HepG2 (cell line): ENCODE measurements around the gene C22orf39. TPM values are rescaled to one million over a fixed set of nuclear protein-coding genes. Genes with fewer than 3 reads are reported as not detected.

ENCODE experiments used
- ATAC-seq: fragments of 200-7000 bp; cut with Tn5 transposase; 3 replicates; pipeline ENCODE4 v1.9.1; 2020; ENCODE audit warnings: mild to moderate bottlenecking, moderate library complexity
- BruUV-seq: library from RNA; stranded (reverse); fragments of 400-500 nt; replicated peaks from 2 replicates; lab custom pipeline; 2021; lab: Mats Ljungman, UMichigan
- CTCF ChIA-PET: fragments of 300-600 bp; formaldehyde crosslinking; extraction: SDS; loops from one replicate; lab custom pipeline; 2021; ENCODE audit warnings: low total read pairs, inconsistent platforms, low intra/inter-chr PET ratio; lab: Yijun Ruan, JAX
- POLR2A ChIA-PET: fragments of 350-600 bp; sonication (Branson Sonifier 250); formaldehyde crosslinking; loops from one replicate; lab custom pipeline; 2020; ENCODE audit warnings: antibody characterized with exemption, inconsistent platforms; lab: Yijun Ruan, JAX
- DNase-seq: peaks from one replicate; pipeline ENCODE4 v3.0.0-alpha.2; 2015; ENCODE audit warnings: low spot score
- FAIRE-seq: peaks from 3 replicates; lab custom pipeline; 2011; peaks lifted over from hg19 to GRCh38; lab: Jason Lieb, UNC
- H2AFZ ChIP-seq: one replicate; pipeline ENCODE4 v1.6.1; 2011; ENCODE audit warnings: low read length, inconsistent platforms
- H3K27ac ChIP-seq: fragments of 300-600 bp; 3 replicates; pipeline ENCODE4 v1.8.0; 2011; ENCODE audit warnings: mixed run types, mild to moderate bottlenecking, mixed read lengths, low read length, inconsistent platforms; ENCODE audit not compliant: insufficient read depth; ENCODE audit errors: extremely low read length
- H3K27me3 ChIP-seq, 2 experiments: fragments of 200-600 bp in 1 of 2; 2 replicates in 1 of 2; 3 replicates in 1 of 2; pipeline versions ENCODE4 v1.6.0 to v1.8.0; 2011; ENCODE audit warnings: low read length in 2 of 2, mild to moderate bottlenecking in 2 of 2, moderate library complexity in 2 of 2, inconsistent platforms in 1 of 2; ENCODE audit not compliant: insufficient read depth in 2 of 2, control insufficient read depth in 1 of 2
- H3K36me3 ChIP-seq, 2 experiments: fragments of 200-600 bp in 1 of 2; replicated peaks in 1 of 2; 2 replicates in 1 of 2; 3 replicates in 1 of 2; pipeline versions ENCODE4 v1.5.1 to v1.8.0; 2011; ENCODE audit warnings: low read length in 2 of 2, inconsistent platforms in 1 of 2; ENCODE audit not compliant: insufficient read depth in 2 of 2, control insufficient read depth in 1 of 2
- H3K4me1 ChIP-seq: 2 replicates; pipeline ENCODE4 v1.5.1; 2012; ENCODE audit warnings: low read length, inconsistent platforms; ENCODE audit not compliant: insufficient read depth
- H3K4me2 ChIP-seq: 2 replicates; pipeline ENCODE4 v1.6.0; 2011; ENCODE audit warnings: low read depth, low read length, inconsistent platforms
- H3K4me3 ChIP-seq, 3 experiments: fragments of 200-600 bp in 1 of 3; sonication (generic), shearing (Covaris generic) in 1 of 3; replicated peaks in 1 of 3; 2 replicates each; pipeline ENCODE4 v1.5.1; 2011 to 2016; ENCODE audit warnings: low read length in 3 of 3, inconsistent platforms in 2 of 3, low read depth in 2 of 3, mild to moderate bottlenecking in 2 of 3, control low read depth in 1 of 3, mixed read lengths in 1 of 3; ENCODE audit not compliant: insufficient read depth in 1 of 3
- H3K79me2 ChIP-seq: one replicate; pipeline ENCODE4 v1.6.1; 2011; ENCODE audit warnings: low read length, inconsistent platforms; ENCODE audit not compliant: insufficient read depth
- H3K9ac ChIP-seq: 2 replicates; pipeline ENCODE4 v1.6.0; 2011; ENCODE audit warnings: mild to moderate bottlenecking, low read depth, low read length, inconsistent platforms; ENCODE audit not compliant: insufficient read depth
- H3K9me3 ChIP-seq: 2 replicates; pipeline ENCODE4 v1.5.1; 2012; ENCODE audit warnings: mild to moderate bottlenecking, low read length
- H4K20me1 ChIP-seq: 2 replicates; pipeline ENCODE4 v1.6.0; 2011; ENCODE audit warnings: inconsistent platforms, mild to moderate bottlenecking, low read length, moderate library complexity; ENCODE audit not compliant: insufficient read depth
- GZF1 ChIP-seq: sonication (generic); formaldehyde crosslinking; IDR thresholded peaks from 2 replicates; pipeline ENCODE4 v1.5.1; 2020; ENCODE audit warnings: mild to moderate bottlenecking, missing genetic modification reagents
- KDM1A ChIP-seq: IDR thresholded peaks from 2 replicates; pipeline ENCODE4 v1.6.1; 2016; ENCODE audit warnings: missing compliant biosample characterization
- KDM3A ChIP-seq: IDR thresholded peaks from 2 replicates; pipeline ENCODE4 v1.6.1; 2018; ENCODE audit warnings: low read depth, missing compliant biosample characterization
- RAD51 ChIP-seq: fragments of 450-650 bp; IDR thresholded peaks from 2 replicates; pipeline ENCODE4 v1.6.1; 2016; ENCODE audit warnings: borderline replicate concordance
- SMARCC2 ChIP-seq: fragments of 450-650 bp; IDR thresholded peaks from 2 replicates; pipeline ENCODE4 v1.6.1; 2017; ENCODE audit warnings: antibody characterized with exemption, mild to moderate bottlenecking
- SMYD3 ChIP-seq: sonication (generic); formaldehyde crosslinking; IDR thresholded peaks from 2 replicates; pipeline ENCODE4 v1.8.1; 2023; ENCODE audit warnings: mild to moderate bottlenecking, missing genetic modification reagents
- SUZ12 ChIP-seq: fragments of 150-350 bp; IDR thresholded peaks from 2 replicates; pipeline ENCODE4 v1.6.1; 2014; ENCODE audit warnings: low read depth, low read length
- ZNF251 ChIP-seq: sonication (generic); formaldehyde crosslinking; IDR thresholded peaks from 2 replicates; pipeline ENCODE4 v1.9.0; 2021; ENCODE audit warnings: mild to moderate bottlenecking, missing genetic modification reagents
- ZNF572 ChIP-seq: sonication (generic); formaldehyde crosslinking; IDR thresholded peaks from 2 replicates; pipeline ENCODE4 v1.5.1; 2020; ENCODE audit warnings: mild to moderate bottlenecking, missing genetic modification reagents
- ZNF615 ChIP-seq: sonication (generic); formaldehyde crosslinking; IDR thresholded peaks from 2 replicates; pipeline ENCODE4 v1.5.0; 2020; ENCODE audit warnings: mild to moderate bottlenecking, missing genetic modification reagents, borderline replicate concordance
- ZSCAN30 ChIP-seq: sonication (generic); formaldehyde crosslinking; IDR thresholded peaks from 2 replicates; pipeline ENCODE4 v1.5.0; 2020; ENCODE audit warnings: mild to moderate bottlenecking, missing genetic modification reagents
- WGBS: methylation state at CpG from one replicate; pipeline ENCODE4 v1.1.6; 2017; ENCODE audit warnings: low lambda C conversion rate; 5-methylcytosine and 5-hydroxymethylcytosine counted together
- in situ Hi-C: cut with HindIII; loops from 2 replicates; pipeline ENCODE4 v1.10.0; 2017; ENCODE audit warnings: low pct_unique_long_range_greater_than_20kb; ENCODE audit not compliant: extremely low pct_ligation_motif_present
- intact Hi-C: fragments of 100-400 bp; cut with micrococcal nuclease; formaldehyde crosslinking; loops from one replicate; pipeline ENCODE4 v1.10.0; 2022; ENCODE audit not compliant: unreplicated experiment
- polyA plus RNA-seq, 8 experiments: library from polyadenylated mRNA; depleted of rRNA in 3 of 8; stranded (reverse) in 7 of 8; unstranded in 1 of 8; fragments of >200 nt; fragmentation: Illumina TruSeq in 4 of 8; extraction: Trizol in 4 of 8; gene quantifications; 2 replicates each; pipeline versions ENCODE4 v1.2.1 to v1.2.3, GENCODE V29; 2011 to 2016; ENCODE audit warnings: low read depth in 4 of 8, missing spikeins in 1 of 8, mixed read lengths in 1 of 8; ENCODE audit not compliant: insufficient read depth in 1 of 8
- total RNA-seq, 5 experiments: library from RNA; depleted of rRNA; stranded (reverse); fragments of >200 nt; fragmentation: Illumina TruSeq; extraction: Trizol; gene quantifications; 2 replicates each; pipeline ENCODE4 v1.2.3, GENCODE V29; 2016; ENCODE audit warnings: low read depth in 1 of 5
- TF ChIP-seq, protein P1 (sequence below): sonication (generic); formaldehyde crosslinking; IDR thresholded peaks from 2 replicates; pipeline ENCODE4; 2020; ENCODE audit warnings: missing genetic modification reagents, mild to moderate bottlenecking, borderline replicate concordance
- TF ChIP-seq, protein P2 (sequence below): sonication (generic); formaldehyde crosslinking; IDR thresholded peaks from 2 replicates; pipeline ENCODE4 v1.8.0; 2022; ENCODE audit warnings: mild to moderate bottlenecking, missing genetic modification reagents; ENCODE audit not compliant: insufficient replicate concordance
- TF ChIP-seq, protein P3 (sequence below): sonication (generic); formaldehyde crosslinking; IDR thresholded peaks from 2 replicates; pipeline ENCODE4 v1.4.0; 2020; ENCODE audit warnings: missing genetic modification reagents, borderline replicate concordance

The C22orf39 gene
- total and polyA plus RNA-seq, 2 of the 13 experiments (the other 11 are each of a cell fraction or from before 2014, with no cell fraction given): 23.4 to 26.4 TPM

DNA sequence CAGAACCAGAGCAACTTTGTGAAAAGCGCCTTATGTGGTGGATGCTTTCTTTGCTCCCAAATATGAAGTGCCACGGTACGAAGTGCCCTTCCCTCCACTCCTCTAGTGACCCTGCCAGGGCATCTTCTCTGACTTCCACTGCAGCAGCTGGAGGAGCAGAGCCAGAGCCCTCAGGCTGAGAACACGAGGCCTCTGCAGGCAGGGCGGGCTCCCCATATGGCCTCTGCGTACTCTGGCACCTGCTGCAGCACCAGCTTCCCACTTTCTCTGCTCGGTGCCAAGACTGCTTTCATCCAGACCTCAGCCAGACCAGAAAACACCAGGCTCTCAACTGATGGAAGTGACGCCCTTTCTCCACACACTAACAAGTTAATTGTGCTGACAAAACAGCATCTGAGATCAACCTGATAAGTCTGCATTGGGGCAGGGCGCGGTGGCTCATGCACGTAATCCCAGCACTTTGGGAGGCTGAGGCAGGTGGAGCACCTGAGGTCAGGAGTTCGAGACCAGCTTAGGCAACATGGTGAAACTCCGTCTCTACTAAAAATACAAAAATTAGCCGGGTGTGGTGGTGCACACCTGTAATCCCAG lies 18.7 kb upstream of the C22orf39 start (continued):
- no peak for TF ChIP-seq SMYD3 (CRISPR knock-in tag)

DNA sequence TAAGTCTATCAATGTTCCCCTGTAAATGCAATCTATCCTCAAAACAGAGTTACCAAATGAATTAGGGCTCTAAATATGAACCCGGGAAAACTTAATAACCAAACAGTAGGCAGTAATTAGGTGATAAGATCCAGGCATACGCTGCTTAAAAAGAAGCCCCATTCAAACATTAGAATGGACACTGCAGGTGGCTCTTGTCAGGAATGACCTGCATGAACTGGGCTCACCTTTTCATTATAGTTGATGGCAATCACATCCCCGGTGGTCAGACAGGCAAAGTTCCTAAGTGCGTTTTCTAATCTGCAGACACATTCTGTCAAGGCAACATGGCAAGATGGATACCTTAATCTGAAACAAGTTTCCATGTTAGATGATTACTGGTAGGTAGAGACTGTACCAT lies 17.5 kb upstream of the C22orf39 start:
- FAIRE-seq (no peak), DNase-seq (no peak), ATAC-seq (no peak)
- in situ Hi-C loops (no loop called here), intact Hi-C loops (no loop called here)
- Histone ChIP-seq H2AFZ (no peak overlapping the region), H3K27me3 (no peaks in the 10 kb centered on the region), H4K20me1 (no peaks in the 10 kb centered on the region), H3K36me3 (peaks cover 29 to 68% of the 10 kb centered on the region in 2 experiments; a peak in 4 of 5 replicates), H3K9me3 (no peaks in the 10 kb centered on the region), H3K9ac (no peak overlapping the region), H3K79me2 (no peaks in the 10 kb centered on the region), H3K4me1 (no peaks in the 10 kb centered on the region), H3K4me2 (no peak overlapping the region), H3K4me3 (no peak overlapping the region), H3K27ac (no peak overlapping the region)
- BruUV-seq: no TSS peak
- TF ChIP-seq ZNF251 (CRISPR knock-in tag) (no peak), GZF1 (no peak), RAD51 (no peak), ZNF615 (CRISPR knock-in tag) (no peak), SMARCC2 (no peak), KDM3A (CRISPR knock-in tag) (no peak), ZNF572 (CRISPR knock-in tag) (no peak), KDM1A (CRISPR knock-in tag) (no peak), SUZ12 (no peak), ZSCAN30 (CRISPR knock-in tag) (no peak)
- TF ChIP-seq, protein P1, sequence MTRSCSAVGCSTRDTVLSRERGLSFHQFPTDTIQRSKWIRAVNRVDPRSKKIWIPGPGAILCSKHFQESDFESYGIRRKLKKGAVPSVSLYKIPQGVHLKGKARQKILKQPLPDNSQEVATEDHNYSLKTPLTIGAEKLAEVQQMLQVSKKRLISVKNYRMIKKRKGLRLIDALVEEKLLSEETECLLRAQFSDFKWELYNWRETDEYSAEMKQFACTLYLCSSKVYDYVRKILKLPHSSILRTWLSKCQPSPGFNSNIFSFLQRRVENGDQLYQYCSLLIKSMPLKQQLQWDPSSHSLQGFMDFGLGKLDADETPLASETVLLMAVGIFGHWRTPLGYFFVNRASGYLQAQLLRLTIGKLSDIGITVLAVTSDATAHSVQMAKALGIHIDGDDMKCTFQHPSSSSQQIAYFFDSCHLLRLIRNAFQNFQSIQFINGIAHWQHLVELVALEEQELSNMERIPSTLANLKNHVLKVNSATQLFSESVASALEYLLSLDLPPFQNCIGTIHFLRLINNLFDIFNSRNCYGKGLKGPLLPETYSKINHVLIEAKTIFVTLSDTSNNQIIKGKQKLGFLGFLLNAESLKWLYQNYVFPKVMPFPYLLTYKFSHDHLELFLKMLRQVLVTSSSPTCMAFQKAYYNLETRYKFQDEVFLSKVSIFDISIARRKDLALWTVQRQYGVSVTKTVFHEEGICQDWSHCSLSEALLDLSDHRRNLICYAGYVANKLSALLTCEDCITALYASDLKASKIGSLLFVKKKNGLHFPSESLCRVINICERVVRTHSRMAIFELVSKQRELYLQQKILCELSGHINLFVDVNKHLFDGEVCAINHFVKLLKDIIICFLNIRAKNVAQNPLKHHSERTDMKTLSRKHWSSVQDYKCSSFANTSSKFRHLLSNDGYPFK (CRISPR knock-in tag): no peak
- TF ChIP-seq, protein P2, sequence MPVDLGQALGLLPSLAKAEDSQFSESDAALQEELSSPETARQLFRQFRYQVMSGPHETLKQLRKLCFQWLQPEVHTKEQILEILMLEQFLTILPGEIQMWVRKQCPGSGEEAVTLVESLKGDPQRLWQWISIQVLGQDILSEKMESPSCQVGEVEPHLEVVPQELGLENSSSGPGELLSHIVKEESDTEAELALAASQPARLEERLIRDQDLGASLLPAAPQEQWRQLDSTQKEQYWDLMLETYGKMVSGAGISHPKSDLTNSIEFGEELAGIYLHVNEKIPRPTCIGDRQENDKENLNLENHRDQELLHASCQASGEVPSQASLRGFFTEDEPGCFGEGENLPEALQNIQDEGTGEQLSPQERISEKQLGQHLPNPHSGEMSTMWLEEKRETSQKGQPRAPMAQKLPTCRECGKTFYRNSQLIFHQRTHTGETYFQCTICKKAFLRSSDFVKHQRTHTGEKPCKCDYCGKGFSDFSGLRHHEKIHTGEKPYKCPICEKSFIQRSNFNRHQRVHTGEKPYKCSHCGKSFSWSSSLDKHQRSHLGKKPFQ (CRISPR knock-in tag): no peak
- TF ChIP-seq, protein P3, sequence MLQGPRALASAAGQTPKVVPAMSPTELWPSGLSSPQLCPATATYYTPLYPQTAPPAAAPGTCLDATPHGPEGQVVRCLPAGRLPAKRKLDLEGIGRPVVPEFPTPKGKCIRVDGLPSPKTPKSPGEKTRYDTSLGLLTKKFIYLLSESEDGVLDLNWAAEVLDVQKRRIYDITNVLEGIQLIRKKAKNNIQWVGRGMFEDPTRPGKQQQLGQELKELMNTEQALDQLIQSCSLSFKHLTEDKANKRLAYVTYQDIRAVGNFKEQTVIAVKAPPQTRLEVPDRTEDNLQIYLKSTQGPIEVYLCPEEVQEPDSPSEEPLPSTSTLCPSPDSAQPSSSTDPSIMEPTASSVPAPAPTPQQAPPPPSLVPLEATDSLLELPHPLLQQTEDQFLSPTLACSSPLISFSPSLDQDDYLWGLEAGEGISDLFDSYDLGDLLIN (CRISPR knock-in tag): no peak
- WGBS: 98% methylated on average over 4 of the region's 4 CpGs
- ChIA-PET POLR2A (no interaction called here), CTCF (no interaction called here)
